Keratinocyte (primary cell): ENCODE data around the gene PPARA. TPM values are rescaled to one million over a fixed set of nuclear protein-coding genes. Genes with fewer than 3 reads are reported as not detected.

Experiments used
- DNase-seq: peaks from one replicate; pipeline ENCODE4 v3.0.0-alpha.2; 2011; ENCODE audit warnings: low read depth, missing footprints, low spot score
- FAIRE-seq: peaks from 2 replicates; lab custom pipeline; 2011; peaks lifted over from hg19 to GRCh38; lab: Jason Lieb, UNC
- H2AFZ ChIP-seq: 2 replicates; pipeline ENCODE4 v1.6.0; 2012; ENCODE audit warnings: low read length, control low read depth, inconsistent platforms; ENCODE audit not compliant: control insufficient read depth
- H3K27ac ChIP-seq: 2 replicates; pipeline ENCODE4 v1.5.1; 2011; ENCODE audit warnings: low read length; ENCODE audit not compliant: control insufficient read depth, insufficient read depth
- H3K27me3 ChIP-seq: 3 replicates; pipeline ENCODE4 v1.6.0; 2011; ENCODE audit warnings: low read length; ENCODE audit not compliant: control insufficient read depth, insufficient read depth; ENCODE audit errors: extremely low read depth
- H3K36me3 ChIP-seq, 2 experiments: 2 replicates in 1 of 2; 3 replicates in 1 of 2; pipeline ENCODE4 v1.5.1; 2011; ENCODE audit warnings: low read length in 2 of 2, mild to moderate bottlenecking in 1 of 2; ENCODE audit not compliant: control insufficient read depth in 2 of 2, insufficient read depth in 2 of 2; ENCODE audit errors: extremely low read depth in 1 of 2
- H3K4me1 ChIP-seq: 3 replicates; pipeline ENCODE4 v1.5.1; 2011; ENCODE audit warnings: low read length; ENCODE audit not compliant: control insufficient read depth, insufficient read depth; ENCODE audit errors: extremely low read depth
- H3K4me2 ChIP-seq: 3 replicates; pipeline ENCODE4 v1.6.0; 2011; ENCODE audit warnings: low read depth, low read length; ENCODE audit not compliant: control insufficient read depth, insufficient read depth; ENCODE audit errors: extremely low read depth
- H3K4me3 ChIP-seq, 3 experiments: fragments of 200-600 bp in 1 of 3; sonication (generic) in 1 of 3; 2 replicates in 2 of 3; 3 replicates in 1 of 3; pipeline ENCODE4 v1.5.1; 2011 to 2016; ENCODE audit warnings: low read length in 3 of 3, mild to moderate bottlenecking in 3 of 3, control low read depth in 2 of 3, inconsistent platforms in 1 of 3, low read depth in 1 of 3, mixed read lengths in 1 of 3, mixed run types in 1 of 3, moderate library complexity in 1 of 3; ENCODE audit not compliant: control insufficient read depth in 2 of 3, insufficient read depth in 2 of 3; ENCODE audit errors: extremely low read depth in 1 of 3
- H3K79me2 ChIP-seq: 2 replicates; pipeline ENCODE4 v1.6.0; 2012; ENCODE audit warnings: low read length; ENCODE audit not compliant: control insufficient read depth, insufficient read depth
- H3K9ac ChIP-seq: 3 replicates; pipeline ENCODE4 v1.6.0; 2011; ENCODE audit warnings: low read length; ENCODE audit not compliant: control insufficient read depth, insufficient read depth; ENCODE audit errors: extremely low read depth
- H3K9me1 ChIP-seq: 3 replicates; pipeline ENCODE4 v1.6.0; 2011; ENCODE audit warnings: low read length; ENCODE audit not compliant: control insufficient read depth, insufficient read depth; ENCODE audit errors: extremely low read depth
- H3K9me3 ChIP-seq: 2 replicates; pipeline ENCODE4 v1.5.1; 2012; ENCODE audit warnings: low read depth, low read length; ENCODE audit not compliant: control insufficient read depth
- H4K20me1 ChIP-seq: 3 replicates; pipeline ENCODE4 v1.6.0; 2011; ENCODE audit warnings: low read length; ENCODE audit not compliant: control insufficient read depth, insufficient read depth; ENCODE audit errors: extremely low read depth
- EZH2 ChIP-seq: IDR thresholded peaks from one replicate; pipeline ENCODE4 v1.6.1; 2012; ENCODE audit warnings: inconsistent platforms, mild to moderate bottlenecking, low read length, moderate library complexity
- dilution Hi-C: fragments of 300-500 bp; cut with MboI; formaldehyde crosslinking; loops from one replicate; pipeline ENCODE4 v1.7.0; 2020; ENCODE audit warnings: low sequenced_read_pairs; ENCODE audit not compliant: extremely low pct_ligation_motif_present
- polyA plus RNA-seq, 5 experiments: library from polyadenylated mRNA; depleted of rRNA in 3 of 5; stranded (reverse) in 3 of 5; stranded (forward) in 1 of 5; unstranded in 1 of 5; fragments of >200 nt; gene quantifications; 1 replicate in 1 of 5; 2 replicates in 3 of 5; 3 replicates in 1 of 5; pipeline versions ENCODE4 v1.2.1 to v1.2.3, GENCODE V29; 2011 to 2012; ENCODE audit warnings: missing spikeins in 2 of 5, low read depth in 1 of 5, low replicate concordance in 1 of 5
- TF ChIP-seq, protein P1 (sequence below), 3 experiments: IDR thresholded peaks in 1 of 3; conservative IDR thresholded peaks in 1 of 3; optimal IDR thresholded peaks in 1 of 3; 2 replicates in 2 of 3; 3 replicates in 1 of 3; pipeline versions ENCODE3 to v1.5.1; 2011; ENCODE audit warnings: low read length in 3 of 3, mild to moderate bottlenecking in 3 of 3, moderate library complexity in 2 of 3, control low read depth in 1 of 3, inconsistent platforms in 1 of 3; ENCODE audit not compliant: insufficient read depth in 2 of 3; ENCODE audit errors: extremely low read depth in 1 of 3

PPARA gene
- polyA plus RNA-seq, 1 donor (not counting 4 experiments of a cell fraction or from before 2014, with no cell fraction given), result 4.9 TPM

DNA sequence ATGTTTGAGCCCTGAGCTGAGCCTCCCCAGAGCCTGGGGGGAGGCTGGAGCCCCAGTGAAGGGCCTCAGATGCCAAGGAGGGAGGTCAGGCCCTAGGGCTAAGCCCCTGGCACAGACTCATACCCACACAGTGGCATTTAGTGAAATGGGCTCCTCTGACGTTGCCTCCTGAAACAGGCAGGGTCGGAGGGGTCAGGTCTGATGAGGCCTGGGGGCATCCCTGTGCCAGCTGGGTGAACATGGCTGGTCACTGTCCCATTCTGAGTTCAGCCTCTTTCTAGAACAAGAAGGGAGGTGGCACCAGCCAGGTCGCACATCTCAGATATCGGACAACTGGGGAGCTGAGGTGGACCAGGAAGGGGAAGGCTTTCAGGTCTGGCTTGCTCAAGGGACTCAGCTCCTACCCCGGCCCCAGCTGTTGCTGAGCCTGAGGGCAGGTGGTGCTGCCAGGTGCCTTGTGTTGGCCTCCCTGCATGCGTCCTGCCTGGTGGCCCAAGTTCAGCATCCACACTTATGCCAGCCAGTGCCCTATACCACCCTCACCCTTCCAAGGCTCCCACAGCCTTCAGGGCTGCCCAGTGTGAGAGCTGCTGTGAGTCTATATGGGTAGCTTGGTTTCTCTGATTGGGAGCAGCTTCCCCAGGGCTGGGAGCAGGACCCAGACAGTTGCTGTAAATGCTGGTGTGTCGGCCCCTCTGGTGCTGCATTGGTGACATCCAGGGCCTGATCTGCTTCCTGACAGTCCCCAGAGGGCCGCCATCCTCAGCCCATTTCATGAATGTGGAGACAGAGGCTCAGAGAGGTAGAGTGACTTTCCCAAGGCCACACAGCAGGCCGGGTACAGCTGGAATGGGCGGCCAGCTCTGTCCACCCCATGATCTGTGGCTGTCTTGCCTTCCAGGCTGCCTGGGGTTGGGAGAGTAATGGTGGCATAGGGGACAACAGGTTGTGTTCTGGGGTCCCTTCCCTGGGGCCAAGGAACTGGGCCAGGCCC is 32.8 kb upstream of the PPARA start:
- H3K36me3 ChIP-seq, result peaks cover 4 to 12% of the 10 kb centered on the region in 2 experiments
- H2AFZ ChIP-seq, result no peak overlapping the region
- H4K20me1 ChIP-seq, result peaks cover 27% of the 10 kb centered on the region
- H3K4me3 ChIP-seq, result no peak overlapping the region
- H3K9ac ChIP-seq, result no peak overlapping the region
- no peak for FAIRE-seq
- H3K27ac ChIP-seq, result no peak overlapping the region
- no peaks in the 10 kb centered on the region for H3K79me2 ChIP-seq
- no peak overlapping the region for H3K4me2 ChIP-seq
- dilution Hi-C loops, result no loop called here
- TF ChIP-seq, protein P1, sequence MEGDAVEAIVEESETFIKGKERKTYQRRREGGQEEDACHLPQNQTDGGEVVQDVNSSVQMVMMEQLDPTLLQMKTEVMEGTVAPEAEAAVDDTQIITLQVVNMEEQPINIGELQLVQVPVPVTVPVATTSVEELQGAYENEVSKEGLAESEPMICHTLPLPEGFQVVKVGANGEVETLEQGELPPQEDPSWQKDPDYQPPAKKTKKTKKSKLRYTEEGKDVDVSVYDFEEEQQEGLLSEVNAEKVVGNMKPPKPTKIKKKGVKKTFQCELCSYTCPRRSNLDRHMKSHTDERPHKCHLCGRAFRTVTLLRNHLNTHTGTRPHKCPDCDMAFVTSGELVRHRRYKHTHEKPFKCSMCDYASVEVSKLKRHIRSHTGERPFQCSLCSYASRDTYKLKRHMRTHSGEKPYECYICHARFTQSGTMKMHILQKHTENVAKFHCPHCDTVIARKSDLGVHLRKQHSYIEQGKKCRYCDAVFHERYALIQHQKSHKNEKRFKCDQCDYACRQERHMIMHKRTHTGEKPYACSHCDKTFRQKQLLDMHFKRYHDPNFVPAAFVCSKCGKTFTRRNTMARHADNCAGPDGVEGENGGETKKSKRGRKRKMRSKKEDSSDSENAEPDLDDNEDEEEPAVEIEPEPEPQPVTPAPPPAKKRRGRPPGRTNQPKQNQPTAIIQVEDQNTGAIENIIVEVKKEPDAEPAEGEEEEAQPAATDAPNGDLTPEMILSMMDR (optimal IDR thresholded peaks at IDR 0.05 in 1 of 3, IDR thresholded peaks at IDR 0.05 in 1 of 3, conservative IDR thresholded peaks at IDR 0.05 in 1 of 3; ENCODE audit: extremely low read depth in 1 of 3, insufficient read depth in 2 of 3, low read length in 3 of 3), result no peak
- no peak for TF ChIP-seq EZH2
- DNase-seq, result no peak
- H3K9me3 ChIP-seq, result no peaks in the 10 kb centered on the region
- H3K4me1 ChIP-seq, result peaks cover 2% of the 10 kb centered on the region
- H3K27me3 ChIP-seq, result no peaks in the 10 kb centered on the region
- H3K9me1 ChIP-seq, result no peaks in the 10 kb centered on the region

DNA sequence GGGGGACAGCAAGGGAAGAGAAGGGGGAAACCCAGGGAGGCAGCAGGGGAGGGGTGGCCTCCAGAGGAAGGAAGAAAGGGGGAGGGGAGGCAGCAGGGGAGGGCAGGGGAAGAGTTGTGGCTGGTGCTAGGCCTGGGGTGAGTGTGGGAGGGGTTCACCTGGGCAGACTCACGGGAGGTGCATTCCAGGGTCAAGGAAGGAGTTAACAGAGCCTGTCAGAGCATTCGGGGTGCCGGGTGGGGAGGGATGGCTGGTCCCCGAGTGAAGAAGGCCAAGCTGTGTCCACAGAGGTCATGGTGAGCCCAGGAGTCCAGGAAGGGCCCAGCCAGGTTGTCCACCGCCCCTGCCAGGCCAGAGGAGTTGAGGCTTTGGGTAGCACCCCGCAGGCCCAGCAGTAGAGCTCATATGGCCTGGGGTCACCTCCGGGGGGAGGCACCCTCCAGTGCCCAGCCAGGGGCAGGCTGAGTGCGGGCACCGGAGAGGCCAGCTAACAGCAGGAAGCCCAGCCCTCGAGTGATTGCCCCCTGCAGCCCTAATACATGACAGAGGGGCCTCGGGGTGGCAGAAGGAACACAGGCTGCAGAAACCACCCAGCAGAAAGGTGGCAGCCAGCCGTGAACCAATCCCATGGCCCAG is 31.1 kb upstream of the PPARA start:
- no peak overlapping the region for H3K9ac ChIP-seq
- FAIRE-seq, result no peak

More for the DNA sequence above, 31.1 kb upstream of the PPARA start:
- no peak for DNase-seq
- Histone ChIP-seq H3K4me2 (no peak overlapping the region), H3K27ac (no peak overlapping the region), H4K20me1 (peaks cover 18% of the 10 kb centered on the region), H3K79me2 (no peaks in the 10 kb centered on the region), H3K27me3 (no peaks in the 10 kb centered on the region), H3K36me3 (no peaks in the 10 kb centered on the region), H3K9me3 (no peaks in the 10 kb centered on the region), H3K4me3 (no peak overlapping the region), H3K9me1 (no peaks in the 10 kb centered on the region), H2AFZ (no peak overlapping the region), H3K4me1 (peaks cover 2% of the 10 kb centered on the region)
- TF ChIP-seq, protein P1 (optimal IDR thresholded peaks at IDR 0.05 in 1 of 3, IDR thresholded peaks at IDR 0.05 in 1 of 3, conservative IDR thresholded peaks at IDR 0.05 in 1 of 3; ENCODE audit: extremely low read depth in 1 of 3, insufficient read depth in 2 of 3, low read length in 3 of 3), result no peak
- TF ChIP-seq EZH2, result no peak
- dilution Hi-C loops, result no loop called here
